OCI-LY7 (cell line): ENCODE measurements around the gene SIN3B. TPM values are rescaled to one million over a fixed set of nuclear protein-coding genes. Genes with fewer than 3 reads are reported as not detected.

Source experiments
- BruUV-seq: library from RNA; stranded (reverse); fragments of 400-500 nt; replicated peaks from 2 replicates; lab custom pipeline; 2021; lab: Mats Ljungman, UMichigan
- CTCF ChIA-PET: fragments of 300-600 bp; sonication (Branson Sonifier 250); formaldehyde crosslinking; loops from one replicate; lab custom pipeline; 2022; ENCODE audit warnings: antibody characterized with exemption; ENCODE audit not compliant: unreplicated experiment; lab: Charles Lee
- POLR2A ChIA-PET: fragments of 300-600 bp; sonication (Branson Sonifier 250); formaldehyde crosslinking; loops from one replicate; lab custom pipeline; 2022; ENCODE audit warnings: antibody characterized with exemption; lab: Charles Lee
- DNase-seq: peaks from one replicate; pipeline ENCODE4 v3.0.0-alpha.2; 2015; ENCODE audit warnings: low spot score
- H2AFZ ChIP-seq: fragments of 200-600 bp; sonication (generic), shearing (Covaris generic); 2 replicates; pipeline ENCODE4 v1.6.1; 2014; ENCODE audit warnings: mild to moderate bottlenecking, antibody characterized with exemption, low read length, moderate library complexity
- H3K27ac ChIP-seq: fragments of 200-600 bp; sonication (generic); 2 replicates; pipeline ENCODE4 v1.5.1; 2014; ENCODE audit warnings: mixed run types, low read depth, mild to moderate bottlenecking, moderate library complexity, low read length, inconsistent platforms; ENCODE audit not compliant: poor library complexity, severe bottlenecking
- H3K36me3 ChIP-seq: fragments of 200-600 bp; sonication (generic); 2 replicates; pipeline ENCODE4 v1.6.1; 2014; ENCODE audit warnings: mild to moderate bottlenecking, antibody characterized with exemption, low read length, moderate library complexity, mixed read lengths; ENCODE audit not compliant: insufficient read depth
- H3K4me1 ChIP-seq: fragments of 200-600 bp; sonication (generic); 2 replicates; pipeline ENCODE4 v1.5.1; 2014; ENCODE audit warnings: mild to moderate bottlenecking, low read length; ENCODE audit not compliant: insufficient read depth, poor library complexity, severe bottlenecking
- H3K4me2 ChIP-seq: fragments of 200-600 bp; sonication (generic); 2 replicates; pipeline ENCODE4 v1.6.1; 2014; ENCODE audit warnings: mild to moderate bottlenecking, low read length
- H3K4me3 ChIP-seq: fragments of 200-600 bp; sonication (generic); 2 replicates; pipeline ENCODE4 v1.5.1; 2014; ENCODE audit warnings: mild to moderate bottlenecking, low read depth, low read length; ENCODE audit not compliant: poor library complexity, severe bottlenecking
- H3K79me2 ChIP-seq: fragments of 200-600 bp; sonication (generic); 2 replicates; pipeline ENCODE4 v1.6.1; 2016; ENCODE audit warnings: low read depth, mild to moderate bottlenecking, low read length, moderate library complexity, mixed read lengths; ENCODE audit not compliant: insufficient read depth
- H3K9me2 ChIP-seq: fragments of 200-600 bp; sonication (generic); 2 replicates; pipeline ENCODE4 v1.6.1; 2016; ENCODE audit warnings: mild to moderate bottlenecking, low read length, mixed read lengths; ENCODE audit not compliant: insufficient read depth
- H3K9me3 ChIP-seq: fragments of 200-600 bp; sonication (generic); 2 replicates; pipeline ENCODE4 v1.6.1; 2014; ENCODE audit warnings: mild to moderate bottlenecking, mixed run types, low read length, mixed read lengths
- H4K20me1 ChIP-seq: fragments of 200-600 bp; sonication (generic); 2 replicates; pipeline ENCODE4 v1.6.1; 2014; ENCODE audit warnings: mild to moderate bottlenecking, antibody characterized with exemption, low read length, moderate library complexity, mixed read lengths; ENCODE audit not compliant: insufficient read depth
- EZH2phosphoT487 ChIP-seq: fragments of 200-600 bp; sonication (generic); IDR thresholded peaks from 2 replicates; pipeline ENCODE4 v1.6.1; 2018; ENCODE audit warnings: low read depth, borderline replicate concordance, mild to moderate bottlenecking, mixed run types, antibody characterized with exemption, low read length, moderate library complexity, mixed read lengths
- intact Hi-C: fragments of 100-400 bp; cut with micrococcal nuclease; formaldehyde crosslinking; loops from one replicate; pipeline ENCODE4 v1.10.0; 2022; ENCODE audit not compliant: unreplicated experiment
- total RNA-seq, 2 experiments: library from RNA; depleted of rRNA in 1 of 2; stranded (reverse); fragments of >200 nt in 1 of 2; shearing (Covaris generic) in 1 of 2; gene quantifications; 2 replicates each; pipeline ENCODE4 v1.2.3, GENCODE V29; 2014 to 2022
- TF ChIP-seq, protein P1 (sequence below): fragments of 200-600 bp; sonication (generic); conservative IDR thresholded peaks from 2 replicates; pipeline ENCODE4 v1.5.1; 2014; ENCODE audit warnings: mild to moderate bottlenecking, antibody characterized with exemption, low read length, moderate library complexity, mixed read lengths

The SIN3B gene
- total RNA-seq, 2 experiments from 2014 or later = 19.4 to 45.4 TPM

- H3K4me2 ChIP-seq = no peak overlapping the region
- BruUV-seq = no TSS peak
- no peak overlapping the region for H3K27ac ChIP-seq
- intact Hi-C loops = no loop called here
- no peaks in the 10 kb centered on the region for H3K9me2 ChIP-seq
- no peaks in the 10 kb centered on the region for H3K9me3 ChIP-seq
- no peak overlapping the region for H2AFZ ChIP-seq
- no peaks in the 10 kb centered on the region for H4K20me1 ChIP-seq
- TF ChIP-seq, protein P1, sequence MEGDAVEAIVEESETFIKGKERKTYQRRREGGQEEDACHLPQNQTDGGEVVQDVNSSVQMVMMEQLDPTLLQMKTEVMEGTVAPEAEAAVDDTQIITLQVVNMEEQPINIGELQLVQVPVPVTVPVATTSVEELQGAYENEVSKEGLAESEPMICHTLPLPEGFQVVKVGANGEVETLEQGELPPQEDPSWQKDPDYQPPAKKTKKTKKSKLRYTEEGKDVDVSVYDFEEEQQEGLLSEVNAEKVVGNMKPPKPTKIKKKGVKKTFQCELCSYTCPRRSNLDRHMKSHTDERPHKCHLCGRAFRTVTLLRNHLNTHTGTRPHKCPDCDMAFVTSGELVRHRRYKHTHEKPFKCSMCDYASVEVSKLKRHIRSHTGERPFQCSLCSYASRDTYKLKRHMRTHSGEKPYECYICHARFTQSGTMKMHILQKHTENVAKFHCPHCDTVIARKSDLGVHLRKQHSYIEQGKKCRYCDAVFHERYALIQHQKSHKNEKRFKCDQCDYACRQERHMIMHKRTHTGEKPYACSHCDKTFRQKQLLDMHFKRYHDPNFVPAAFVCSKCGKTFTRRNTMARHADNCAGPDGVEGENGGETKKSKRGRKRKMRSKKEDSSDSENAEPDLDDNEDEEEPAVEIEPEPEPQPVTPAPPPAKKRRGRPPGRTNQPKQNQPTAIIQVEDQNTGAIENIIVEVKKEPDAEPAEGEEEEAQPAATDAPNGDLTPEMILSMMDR = no peak
- TF ChIP-seq EZH2phosphoT487 = no peak
- DNase-seq = no peak
- ChIA-PET CTCF (no interaction called here), POLR2A (no interaction called here)
- no peaks in the 10 kb centered on the region for H3K4me1 ChIP-seq
- no peak overlapping the region for H3K4me3 ChIP-seq
- no peaks in the 10 kb centered on the region for H3K79me2 ChIP-seq
- no peaks in the 10 kb centered on the region for H3K36me3 ChIP-seq
These were observed 46.5 kb upstream of the SIN3B start for GRCh38 chr19:16782719-16783118.

- ChIA-PET CTCF (no interaction called here), POLR2A (no interaction called here)
- Histone ChIP-seq H3K9me2 (no peaks in the 10 kb centered on the region), H3K36me3 (no peaks in the 10 kb centered on the region), H2AFZ (no peak overlapping the region), H3K4me2 (no peak overlapping the region), H3K9me3 (peaks cover 9% of the 10 kb centered on the region; the same call in 1 of the 2 replicates), H3K4me1 (no peaks in the 10 kb centered on the region), H3K4me3 (no peak overlapping the region), H3K27ac (no peak overlapping the region), H4K20me1 (no peaks in the 10 kb centered on the region), H3K79me2 (no peaks in the 10 kb centered on the region)
- no TSS peak for BruUV-seq
- intact Hi-C loops = no loop called here
- TF ChIP-seq, protein P1 = no peak
- TF ChIP-seq EZH2phosphoT487 = no peak
- no peak for DNase-seq
These were observed 40.7 kb upstream of the SIN3B start for GRCh38 chr19:16788479-16788878.

DNA sequence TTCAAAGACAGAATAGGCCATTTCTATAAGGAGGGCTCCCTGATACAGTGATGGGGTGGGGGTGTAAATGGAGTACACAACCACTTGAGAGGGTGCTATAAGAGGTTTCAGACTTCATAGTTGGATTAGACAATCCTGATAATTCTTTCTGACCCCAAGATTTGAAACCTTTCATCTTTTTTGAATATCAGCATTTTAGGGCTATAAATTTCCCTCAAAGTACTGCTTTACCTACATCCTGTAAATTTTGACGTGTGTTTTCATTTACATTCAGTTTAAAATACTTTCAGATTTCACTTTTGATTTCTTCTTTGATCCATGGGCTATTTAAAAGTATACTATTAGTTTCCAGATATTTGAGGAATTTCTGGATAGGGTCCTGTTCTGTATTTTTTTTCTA lies 40.0 kb upstream of the SIN3B start:
- Histone ChIP-seq H4K20me1 (no peaks in the 10 kb centered on the region), H3K4me2 (no peak overlapping the region), H3K36me3 (no peaks in the 10 kb centered on the region), H3K79me2 (no peaks in the 10 kb centered on the region), H2AFZ (no peak overlapping the region), H3K4me3 (no peak overlapping the region), H3K9me2 (no peaks in the 10 kb centered on the region), H3K4me1 (no peaks in the 10 kb centered on the region), H3K9me3 (peaks cover 9% of the 10 kb centered on the region; the same call in 1 of the 2 replicates), H3K27ac (no peak overlapping the region)
- intact Hi-C loops = no loop called here
- TF ChIP-seq, protein P1 = no peak
- TF ChIP-seq EZH2phosphoT487 = no peak
- BruUV-seq = no TSS peak
- POLR2A ChIA-PET = no interaction called here
- CTCF ChIA-PET = no interaction called here
- no peak for DNase-seq
